ENCODE results near the gene GALNS.

DNA sequence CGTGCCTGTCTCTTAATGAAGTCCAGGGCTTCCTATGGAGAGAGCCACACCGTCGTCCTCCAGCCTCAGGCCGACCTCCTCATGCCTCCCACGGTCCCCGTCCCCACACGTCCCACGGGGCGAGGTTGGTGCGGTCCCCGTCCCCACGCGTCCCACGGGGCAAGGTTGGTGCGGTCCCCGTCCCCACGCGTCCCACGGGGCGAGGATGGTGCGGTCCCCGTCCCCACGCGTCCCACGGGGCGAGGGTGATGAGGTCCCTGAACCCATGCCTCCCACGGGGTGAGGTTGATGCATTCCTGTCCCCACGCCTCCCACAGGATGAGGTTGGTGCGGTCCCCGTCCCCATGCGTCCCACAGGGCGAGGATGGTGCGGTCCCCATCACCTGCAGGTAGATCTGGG lies 20.9 kb downstream of the GALNS start:
- TF ChIP-seq POLR2A (IDR thresholded peaks at IDR 0.05; ENCODE audit: low read length) (no peak), GATA1 (IDR thresholded peaks at IDR 0.05; ENCODE audit: low read depth, low read length) (no peak)
